Measurements from ENCODE around the gene FAAP24.
"Not testable (repeated sequence)": the region's sequence is repeated elsewhere in the genome, so short reads cannot be mapped to it uniquely, and the experiment has no call there.

Gene FAAP24

GRCh38 chr19:32971715-32972540, at the start of gene FAAP24, which contains the start of gene CEP89:
Gene FAAP24, plus strand, starts transcription at chr19:32972242. Its CDS starts 955 bp downstream, at chr19:32973197.
Gene CEP89, minus strand, starts transcription at chr19:32971958. Its CDS starts 84 bp downstream, at chr19:32971874.
- peak; percentile 99 for DNase-seq (ENCODE audit: low read depth)

GRCh38 chr19:32924200-32924599, 47.8 kb upstream of the FAAP24 start:
- DNase-seq (ENCODE audit: low read depth) = no peak

- DNase-seq (ENCODE audit: low read depth) = no peak
Measured at GRCh38 chr19:32928806-32929205, 43.2 kb upstream of the FAAP24 start.

- DNase-seq (ENCODE audit: low read depth) = no peak
Measured at GRCh38 chr19:32930567-32930966, 41.5 kb upstream of the FAAP24 start.

GRCh38 chr19:32933571-32933970, 38.5 kb upstream of the FAAP24 start:
- no peak for DNase-seq (ENCODE audit: low read depth)

- no peak for DNase-seq (ENCODE audit: low read depth)
Measured at GRCh38 chr19:32935629-32936028, 36.4 kb upstream of the FAAP24 start.

GRCh38 chr19:32936065-32936464, 36.0 kb upstream of the FAAP24 start:
- DNase-seq (ENCODE audit: low read depth) = no peak

- peak; percentile 78 for DNase-seq (ENCODE audit: low read depth)
Measured at GRCh38 chr19:32941273-32941672, 30.8 kb upstream of the FAAP24 start.

GRCh38 chr19:32945260-32945659, 26.8 kb upstream of the FAAP24 start:
- DNase-seq (ENCODE audit: low read depth) = no peak

- no peak for DNase-seq (ENCODE audit: low read depth)
Measured at GRCh38 chr19:32966750-32967149, 5.3 kb upstream of the FAAP24 start.

GRCh38 chr19:32969549-32969948, 2.5 kb upstream of the FAAP24 start:
- no peak for DNase-seq (ENCODE audit: low read depth)

GRCh38 chr19:32971012-32971595, 938 bp upstream of the FAAP24 start:
- DNase-seq (ENCODE audit: low read depth) = no peak

GRCh38 chr19:32976223-32976805, 4.3 kb downstream of the FAAP24 start:
- peak; percentile 37 for DNase-seq (ENCODE audit: low read depth)

GRCh38 chr19:32977280-32977679, 5.2 kb downstream of the FAAP24 start:
- no peak for DNase-seq (ENCODE audit: low read depth)

- DNase-seq (ENCODE audit: low read depth) = not testable (repeated sequence)
Measured at GRCh38 chr19:32977813-32978212, 5.8 kb downstream of the FAAP24 start.

- not testable (repeated sequence) for DNase-seq (ENCODE audit: low read depth)
Measured at GRCh38 chr19:32979807-32980206, 7.8 kb downstream of the FAAP24 start.

GRCh38 chr19:32982488-32982887, 10.4 kb downstream of the FAAP24 start:
- DNase-seq (ENCODE audit: low read depth) = not testable (repeated sequence)

GRCh38 chr19:32988254-32988653, 16.2 kb downstream of the FAAP24 start:
- DNase-seq (ENCODE audit: low read depth) = not testable (repeated sequence)

- no peak for DNase-seq (ENCODE audit: low read depth)
Measured at GRCh38 chr19:32988724-32989123, 16.7 kb downstream of the FAAP24 start.

GRCh38 chr19:32995966-32996365, 23.9 kb downstream of the FAAP24 start:
- DNase-seq (ENCODE audit: low read depth) = not testable (repeated sequence)

GRCh38 chr19:32997061-32997464, 25.0 kb downstream of the FAAP24 start:
- not testable (repeated sequence) for DNase-seq (ENCODE audit: low read depth)

GRCh38 chr19:32997716-32998355, 25.8 kb downstream of the FAAP24 start:
- DNase-seq (ENCODE audit: low read depth) = no peak
